Activated CD8-positive, alpha-beta T cell treated with anti-CD3 and anti-CD28 coated beads for 36 hours (primary cell): ENCODE measurements around the gene PHC3. TPM values are rescaled to one million over a fixed set of nuclear protein-coding genes. Genes with fewer than 3 reads are reported as not detected.
"Not testable (repeated sequence)": the region's sequence is repeated elsewhere in the genome, so short reads cannot be mapped to it uniquely, and the experiment has no call there.

Experiments
- ATAC-seq: fragments of 200-7000 bp; cut with Tn5 transposase; one replicate; pipeline ENCODE4 v1.10.0; 2021; ENCODE audit warnings: mild to moderate bottlenecking, moderate library complexity
- CTCF ChIA-PET: fragments of 350-600 bp; sonication (Branson Sonifier 250); formaldehyde crosslinking; loops from one replicate; lab custom pipeline; 2021; ENCODE audit warnings: antibody characterized with exemption; lab: Charles Lee
- POLR2A ChIA-PET: fragments of 350-600 bp; sonication (Branson Sonifier 250); formaldehyde crosslinking; loops from one replicate; lab custom pipeline; 2021; ENCODE audit warnings: antibody characterized with exemption; lab: Charles Lee
- DNase-seq: peaks from one replicate; pipeline ENCODE4 v3.0.0-alpha.2; 2020
- H3K27ac Mint-ChIP-seq: one replicate; pipeline ENCODE4 v1.8.0; 2021; ENCODE audit warnings: mild to moderate bottlenecking, mixed read lengths
- H3K27me3 Mint-ChIP-seq: one replicate; pipeline ENCODE4 v1.8.0; 2021; ENCODE audit warnings: mixed read lengths
- H3K36me3 Mint-ChIP-seq: one replicate; pipeline ENCODE4 v1.8.0; 2021; ENCODE audit warnings: low read depth, mixed read lengths
- H3K4me1 Mint-ChIP-seq: one replicate; pipeline ENCODE4 v1.8.0; 2021; ENCODE audit warnings: low read depth, mixed read lengths
- H3K4me3 Mint-ChIP-seq: one replicate; pipeline ENCODE4 v1.8.0; 2021; ENCODE audit warnings: mild to moderate bottlenecking, moderate library complexity, mixed read lengths
- H3K9me3 Mint-ChIP-seq: one replicate; pipeline ENCODE4 v1.8.0; 2021; ENCODE audit warnings: mixed read lengths
- CTCF ChIP-seq: fragments of 200-600 bp; IDR thresholded peaks from one replicate; pipeline ENCODE4 v1.8.0; 2022; ENCODE audit warnings: antibody characterized with exemption, mild to moderate bottlenecking
- intact Hi-C: fragments of 100-400 bp; cut with micrococcal nuclease; formaldehyde crosslinking; loops from one replicate; pipeline ENCODE4 v1.10.0; 2022
- total RNA-seq, 2 experiments: library from RNA; stranded (reverse); gene quantifications; one replicate each; pipeline ENCODE4 v1.2.3, GENCODE V29; 2021

Gene PHC3
- total RNA-seq, 2 experiments from 2014 or later = 50.1 to 53.0 TPM

DNA sequence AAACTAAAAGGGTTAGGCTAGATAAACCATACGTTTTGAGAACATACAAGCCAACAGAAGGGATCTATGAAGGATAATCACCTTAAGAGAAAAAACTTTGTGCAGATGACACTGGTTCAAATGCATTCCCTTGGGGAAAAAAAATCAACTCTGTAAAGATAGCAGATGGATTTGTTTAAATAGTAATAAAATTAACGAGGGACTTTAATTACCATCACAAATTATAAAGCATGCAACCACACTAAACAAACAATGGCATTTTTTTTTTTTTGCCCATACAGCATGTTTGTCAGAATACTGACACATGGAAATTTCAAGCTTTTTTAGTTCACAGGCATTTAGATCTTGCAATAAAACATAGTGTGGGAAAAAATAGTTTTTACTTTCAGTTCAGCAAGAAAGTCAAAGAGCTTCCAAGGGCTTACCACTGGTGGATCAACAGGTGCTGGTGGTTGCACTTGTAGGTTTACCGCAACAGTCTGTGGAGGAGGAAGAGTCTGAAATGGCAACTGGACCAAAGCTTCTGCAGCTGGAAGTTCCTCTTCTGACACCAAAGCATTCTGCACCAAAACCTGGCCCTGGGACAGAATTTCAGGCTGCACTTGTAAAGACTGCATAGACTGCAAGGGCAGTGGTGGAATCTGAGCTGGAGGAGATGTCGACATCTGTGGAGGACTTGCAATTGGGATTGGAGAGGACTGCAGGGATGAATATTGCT lies 53.1 kb downstream of the PHC3 start:
- Mint-ChIP-seq H3K27me3 (no peaks in the 10 kb centered on the region), H3K9me3 (peaks cover 7% of the 10 kb centered on the region), H3K36me3 (peaks cover 43% of the 10 kb centered on the region), H3K4me1 (peaks cover 37% of the 10 kb centered on the region), H3K4me3 (peak overlapping the region; percentile 9), H3K27ac (peak overlapping the region; percentile 81)
- POLR2A ChIA-PET = interaction anchor here (0.8 to 1.1 kb wide), 2 partner anchors 10 to 364 kb away, joined by 3 to 5 read pairs; partner anchors contain the start of gene TERC
- intact Hi-C loops = no loop called here
- TF ChIP-seq CTCF = no peak
- ATAC-seq (peak; percentile 19), DNase-seq (peak; percentile 51)
- CTCF ChIA-PET = interaction anchor here (0.9 kb wide), 1 partner anchor 10 kb away, joined by 3 read pairs; no protein-coding TSS in a partner anchor

GRCh38 chr3:170117134-170117533 lies 64.4 kb downstream of the PHC3 start:
- CTCF ChIA-PET = interaction anchor here (0.6 to 1.8 kb wide), 5 partner anchors 8 to 19 kb away, joined by 3 to 8 read pairs (median 3); no protein-coding TSS in a partner anchor
- Mint-ChIP-seq H3K9me3 (no peaks in the 10 kb centered on the region), H3K4me3 (no peak overlapping the region), H3K36me3 (peaks cover 35% of the 10 kb centered on the region), H3K4me1 (peaks cover 7% of the 10 kb centered on the region), H3K27me3 (no peaks in the 10 kb centered on the region), H3K27ac (no peak overlapping the region)
- POLR2A ChIA-PET = no interaction called here
- ATAC-seq (no peak), DNase-seq (no peak)
- TF ChIP-seq CTCF = no peak
- intact Hi-C loops = no loop called here

DNA sequence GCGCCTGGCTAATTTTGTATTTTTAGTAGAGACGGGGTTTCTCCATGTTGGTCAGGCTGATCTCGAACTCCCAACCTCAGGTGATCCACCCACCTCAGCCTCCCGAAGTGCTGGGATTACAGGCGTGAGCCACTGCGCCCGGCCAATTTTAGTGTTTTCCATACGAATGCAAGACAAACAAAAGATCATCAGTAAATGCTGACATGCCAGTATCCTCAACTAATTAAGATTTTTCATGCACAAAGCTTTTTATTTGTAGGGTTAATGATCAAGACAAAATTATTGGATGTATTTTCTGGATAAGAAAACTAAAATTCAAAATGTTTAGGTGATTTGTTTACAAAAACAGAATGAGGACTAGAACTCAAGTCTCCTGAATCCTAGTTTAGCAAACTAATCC lies 67.4 kb downstream of the PHC3 start:
- H3K4me3 Mint-ChIP-seq, H3K9me3 Mint-ChIP-seq, H3K27ac Mint-ChIP-seq, H3K27me3 Mint-ChIP-seq, POLR2A ChIA-PET, ATAC-seq, DNase-seq, intact Hi-C loops: not testable (repeated sequence)
- Mint-ChIP-seq H3K36me3 (peaks cover 41% of the 10 kb centered on the region), H3K4me1 (peaks cover 18% of the 10 kb centered on the region)
- CTCF ChIA-PET = interaction anchor here (0.7 to 1.0 kb wide), 3 partner anchors 11 to 20 kb away, joined by 3 read pairs; no protein-coding TSS in a partner anchor

GRCh38 chr3:170111147-170111771 lies 70.3 kb downstream of the PHC3 start:
- no peak for DNase-seq
- peaks cover 19% of the 10 kb centered on the region for H3K4me1 Mint-ChIP-seq
- H3K27me3 Mint-ChIP-seq = no peaks in the 10 kb centered on the region
- no peak for TF ChIP-seq CTCF
- H3K36me3 Mint-ChIP-seq = peaks cover 41% of the 10 kb centered on the region
- no peak for ATAC-seq
- H3K27ac Mint-ChIP-seq = peak overlapping the region; percentile 29
- intact Hi-C loops = no loop called here
- no peaks in the 10 kb centered on the region for H3K9me3 Mint-ChIP-seq
- ChIA-PET POLR2A (no interaction called here), CTCF (interaction anchor here (1.5 kb wide), 1 partner anchor 18 kb away, joined by 3 read pairs; no protein-coding TSS in a partner anchor)
- H3K4me3 Mint-ChIP-seq = no peak overlapping the region

DNA sequence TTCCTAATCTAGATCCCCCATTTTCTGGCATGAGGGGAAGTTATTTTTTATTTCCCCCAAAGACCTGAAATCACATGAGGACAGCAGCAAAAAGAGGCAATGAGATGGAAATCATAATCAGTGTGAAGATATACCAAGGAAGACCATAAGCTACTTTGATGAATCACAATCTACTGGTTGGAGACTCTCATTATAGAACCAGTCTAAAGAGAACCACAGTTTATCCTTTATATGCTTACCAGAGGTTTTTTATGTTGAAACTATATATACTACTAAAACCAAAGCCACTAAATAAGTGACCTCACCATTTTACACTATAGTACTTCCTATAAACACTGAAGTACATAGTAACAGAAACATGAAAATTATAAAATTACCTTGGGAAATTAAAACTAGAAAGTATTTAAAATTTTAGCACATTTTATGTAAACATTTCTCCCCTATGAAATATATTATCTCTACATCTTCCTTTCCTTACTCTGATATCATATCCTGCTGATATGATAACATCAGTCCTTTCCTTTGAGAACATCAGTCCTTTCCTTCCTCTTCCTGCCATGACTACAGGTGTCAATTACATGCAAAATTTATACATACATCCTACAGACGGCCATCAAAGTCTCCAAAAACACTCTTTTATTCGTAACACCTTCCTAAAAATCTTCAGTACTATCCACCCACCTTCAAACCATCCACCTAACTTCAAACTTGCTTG lies 71.8 kb downstream of the PHC3 start:
- no peak for TF ChIP-seq CTCF
- CTCF ChIA-PET = interaction anchor here (1.2 to 1.5 kb wide), 2 partner anchors 11 to 20 kb away, joined by 3 read pairs; no protein-coding TSS in a partner anchor
- Mint-ChIP-seq H3K27ac (peak overlapping the region; percentile 67), H3K9me3 (no peaks in the 10 kb centered on the region), H3K4me1 (peaks cover 19% of the 10 kb centered on the region), H3K4me3 (no peak overlapping the region), H3K27me3 (no peaks in the 10 kb centered on the region), H3K36me3 (peaks cover 40% of the 10 kb centered on the region)
- no peak for DNase-seq
- peak; percentile 34 for ATAC-seq
- POLR2A ChIA-PET = no interaction called here
- intact Hi-C loops = no loop called here
